ENCODE data around the gene EXOC6B.

- no peak for TF ChIP-seq CTCF (IDR thresholded peaks at IDR 0.05)
- TF ChIP-seq POLR2AphosphoS5 (IDR thresholded peaks at IDR 0.05) = no peak
- no peak for TF ChIP-seq POLR2A (IDR thresholded peaks at IDR 0.05)
Measured at GRCh38 chr2:72316774-72317173, 509.1 kb downstream of the EXOC6B start.

Measured in suprapubic skin (tissue), 4 donors.